Neuron (in vitro differentiated cells): Measurements from ENCODE around the gene CACNG4.

Experiments
- H2AFZ ChIP-seq: one replicate; pipeline ENCODE4 v1.6.1; 2013; ENCODE audit warnings: low read depth, mild to moderate bottlenecking, inconsistent platforms, low read length, moderate library complexity
- H3K27me3 ChIP-seq: one replicate; pipeline ENCODE4 v1.6.1; 2013; ENCODE audit warnings: low read length; ENCODE audit not compliant: insufficient read depth
- H3K36me3 ChIP-seq: one replicate; pipeline ENCODE4 v1.6.1; 2013; ENCODE audit warnings: low read length; ENCODE audit not compliant: insufficient read depth
- H3K4me1 ChIP-seq: one replicate; pipeline ENCODE4 v1.6.1; 2013; ENCODE audit warnings: low read length; ENCODE audit not compliant: insufficient read depth
- H3K4me3 ChIP-seq: 2 replicates; pipeline ENCODE4 v1.5.1; 2013; ENCODE audit warnings: mild to moderate bottlenecking, low read length, moderate library complexity
- H3K9me3 ChIP-seq: one replicate; pipeline ENCODE4 v1.6.1; 2013; ENCODE audit warnings: low read length

Gene CACNG4

DNA sequence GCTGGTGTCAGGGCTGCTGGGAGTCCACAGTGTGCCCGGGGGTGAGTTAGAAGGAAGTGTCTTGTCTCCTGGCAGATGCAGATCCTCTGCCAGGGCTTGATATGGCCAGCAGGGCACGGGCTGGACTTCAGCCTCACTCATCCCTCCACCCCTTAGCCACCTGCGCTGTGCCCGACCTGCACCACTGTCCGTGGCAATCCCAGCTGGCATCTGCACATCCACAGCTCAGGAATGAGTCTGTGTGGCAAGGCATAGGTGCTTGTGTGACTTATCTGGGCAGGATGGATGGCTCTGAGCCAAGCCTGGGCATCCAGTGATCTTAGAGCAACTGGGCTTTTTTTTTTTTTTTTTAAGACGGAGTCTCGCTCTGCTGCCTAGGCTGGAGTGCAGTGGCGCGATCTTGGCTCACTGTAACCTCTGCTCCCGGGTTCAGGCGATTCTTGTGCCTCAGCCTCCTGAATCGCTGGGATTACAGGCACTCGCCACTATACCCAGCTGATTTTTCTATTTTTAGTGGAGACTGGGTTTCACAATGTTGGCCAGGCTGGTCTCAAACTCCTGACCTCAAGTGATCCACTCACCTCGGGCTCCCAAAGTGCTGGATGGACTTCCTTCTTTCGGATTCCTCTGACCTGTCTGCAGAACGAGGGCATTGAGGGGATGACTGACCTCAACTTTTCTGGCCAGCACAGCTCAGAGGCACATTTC is 57.4 kb downstream of the CACNG4 start:
- no peaks in the 10 kb centered on the region for H3K27me3 ChIP-seq
- no peak overlapping the region for H3K4me3 ChIP-seq
- peaks cover 60% of the 10 kb centered on the region for H3K36me3 ChIP-seq
- no peak overlapping the region for H2AFZ ChIP-seq
- no peaks in the 10 kb centered on the region for H3K4me1 ChIP-seq
- no peaks in the 10 kb centered on the region for H3K9me3 ChIP-seq

GRCh38 chr17:67022451-67022810 is 57.9 kb downstream of the CACNG4 start:
- Histone ChIP-seq H3K9me3 (no peaks in the 10 kb centered on the region), H3K27me3 (no peaks in the 10 kb centered on the region), H2AFZ (no peak overlapping the region), H3K4me1 (no peaks in the 10 kb centered on the region), H3K4me3 (no peak overlapping the region), H3K36me3 (peaks cover 60% of the 10 kb centered on the region)

DNA sequence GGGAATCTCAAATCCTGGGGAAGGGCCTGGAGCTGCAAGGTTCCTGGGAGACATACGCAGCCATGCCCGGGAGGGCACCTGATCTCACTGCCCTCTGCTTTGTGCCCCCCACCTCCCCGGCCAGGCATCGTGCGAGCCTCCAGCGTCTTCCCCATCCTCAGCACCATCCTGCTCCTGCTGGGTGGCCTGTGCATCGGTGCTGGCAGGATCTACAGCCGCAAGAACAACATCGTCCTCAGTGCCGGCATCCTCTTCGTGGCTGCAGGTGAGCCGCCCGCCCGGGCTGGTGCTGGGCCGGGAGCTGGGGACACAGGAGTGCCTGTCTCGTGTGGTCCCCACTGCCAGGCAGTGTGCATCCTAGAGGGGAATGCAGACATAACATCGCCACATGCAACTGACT is 60.2 kb downstream of the CACNG4 start:
- Histone ChIP-seq H3K4me1 (no peaks in the 10 kb centered on the region), H3K27me3 (no peaks in the 10 kb centered on the region), H3K4me3 (no peak overlapping the region), H2AFZ (no peak overlapping the region), H3K9me3 (no peaks in the 10 kb centered on the region), H3K36me3 (peaks cover 42% of the 10 kb centered on the region)

GRCh38 chr17:67025216-67025792 is 60.8 kb downstream of the CACNG4 start:
- Histone ChIP-seq H3K4me1 (no peaks in the 10 kb centered on the region), H3K27me3 (no peaks in the 10 kb centered on the region), H3K4me3 (no peak overlapping the region), H3K36me3 (peaks cover 40% of the 10 kb centered on the region), H3K9me3 (no peaks in the 10 kb centered on the region), H2AFZ (no peak overlapping the region)

GRCh38 chr17:67026341-67026740 is 61.8 kb downstream of the CACNG4 start:
- Histone ChIP-seq H2AFZ (no peak overlapping the region), H3K9me3 (peaks cover 1% of the 10 kb centered on the region), H3K4me3 (no peak overlapping the region), H3K36me3 (peaks cover 39% of the 10 kb centered on the region), H3K27me3 (no peaks in the 10 kb centered on the region), H3K4me1 (no peaks in the 10 kb centered on the region)

DNA sequence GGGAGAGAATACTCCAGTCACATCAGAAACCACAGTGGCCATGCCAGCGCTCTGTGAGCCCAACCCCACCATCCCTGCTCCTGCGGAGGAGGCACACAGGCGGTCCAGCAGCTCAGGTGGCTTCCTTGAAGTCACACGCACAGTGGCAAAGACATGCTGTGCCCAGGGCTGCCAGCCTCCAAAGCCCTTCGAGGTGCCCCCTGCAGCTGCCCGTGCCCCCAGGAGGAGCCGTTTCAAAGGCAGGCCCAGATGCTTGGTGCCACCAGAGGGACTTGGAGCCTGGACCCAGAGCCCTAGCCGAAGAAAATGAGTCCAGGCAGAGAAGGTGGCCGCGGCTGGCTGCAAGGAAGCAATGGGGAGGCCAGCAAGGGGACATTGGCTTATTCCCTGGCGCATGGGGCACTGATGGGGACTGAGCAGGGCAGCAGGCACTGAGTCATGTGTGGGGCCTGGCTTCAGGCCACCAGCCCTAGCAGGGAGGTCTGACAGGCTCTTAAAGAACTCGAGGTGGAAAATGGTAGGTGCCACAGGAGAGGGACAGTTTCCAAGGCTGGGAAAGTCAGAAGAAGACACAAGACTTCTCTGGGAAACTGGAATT is 62.6 kb downstream of the CACNG4 start:
- Histone ChIP-seq H3K4me1 (no peaks in the 10 kb centered on the region), H3K9me3 (peaks cover 1% of the 10 kb centered on the region), H2AFZ (no peak overlapping the region), H3K4me3 (no peak overlapping the region), H3K27me3 (no peaks in the 10 kb centered on the region), H3K36me3 (peaks cover 36% of the 10 kb centered on the region)

GRCh38 chr17:67030641-67031040 is 66.1 kb downstream of the CACNG4 start:
- H3K36me3 ChIP-seq: peaks cover 16% of the 10 kb centered on the region
- H3K9me3 ChIP-seq: peaks cover 1% of the 10 kb centered on the region
- no peaks in the 10 kb centered on the region for H3K4me1 ChIP-seq

GRCh38 chr17:67032382-67032781 is 67.9 kb downstream of the CACNG4 start:
- Histone ChIP-seq H2AFZ (no peak overlapping the region), H3K27me3 (no peaks in the 10 kb centered on the region), H3K4me1 (no peaks in the 10 kb centered on the region), H3K4me3 (no peak overlapping the region), H3K9me3 (peaks cover 1% of the 10 kb centered on the region), H3K36me3 (peaks cover 14% of the 10 kb centered on the region)

More at GRCh38 chr17:67030641-67031040, 66.1 kb downstream of the CACNG4 start:
- Histone ChIP-seq H3K4me3 (no peak overlapping the region), H2AFZ (no peak overlapping the region), H3K27me3 (no peaks in the 10 kb centered on the region)

GRCh38 chr17:67032985-67033384 is 68.5 kb downstream of the CACNG4 start:
- no peaks in the 10 kb centered on the region for H3K27me3 ChIP-seq
- no peak overlapping the region for H2AFZ ChIP-seq
- no peaks in the 10 kb centered on the region for H3K4me1 ChIP-seq
- H3K9me3 ChIP-seq: peaks cover 1% of the 10 kb centered on the region
- no peak overlapping the region for H3K4me3 ChIP-seq
- peaks cover 14% of the 10 kb centered on the region for H3K36me3 ChIP-seq

GRCh38 chr17:67033613-67034012 is 69.1 kb downstream of the CACNG4 start:
- H2AFZ ChIP-seq: no peak overlapping the region
- H3K36me3 ChIP-seq: peaks cover 14% of the 10 kb centered on the region
- H3K4me1 ChIP-seq: no peaks in the 10 kb centered on the region
- no peak overlapping the region for H3K4me3 ChIP-seq
- H3K9me3 ChIP-seq: peaks cover 1% of the 10 kb centered on the region
- H3K27me3 ChIP-seq: no peaks in the 10 kb centered on the region

GRCh38 chr17:67035131-67036083 is 70.9 kb downstream of the CACNG4 start:
- Histone ChIP-seq H3K27me3 (no peaks in the 10 kb centered on the region), H3K4me1 (no peaks in the 10 kb centered on the region)

GRCh38 chr17:67038861-67039365 is 74.4 kb downstream of the CACNG4 start:
- Histone ChIP-seq H3K9me3 (no peaks in the 10 kb centered on the region), H3K4me1 (no peaks in the 10 kb centered on the region), H3K27me3 (no peaks in the 10 kb centered on the region), H3K36me3 (no peaks in the 10 kb centered on the region), H2AFZ (no peak overlapping the region), H3K4me3 (no peak overlapping the region)

More at GRCh38 chr17:67035131-67036083, 70.9 kb downstream of the CACNG4 start:
- no peak overlapping the region for H2AFZ ChIP-seq
- no peak overlapping the region for H3K4me3 ChIP-seq
- H3K9me3 ChIP-seq: peaks cover 1% of the 10 kb centered on the region
- peaks cover 9% of the 10 kb centered on the region for H3K36me3 ChIP-seq
